ENCODE results near the gene UBTF.

DNA sequence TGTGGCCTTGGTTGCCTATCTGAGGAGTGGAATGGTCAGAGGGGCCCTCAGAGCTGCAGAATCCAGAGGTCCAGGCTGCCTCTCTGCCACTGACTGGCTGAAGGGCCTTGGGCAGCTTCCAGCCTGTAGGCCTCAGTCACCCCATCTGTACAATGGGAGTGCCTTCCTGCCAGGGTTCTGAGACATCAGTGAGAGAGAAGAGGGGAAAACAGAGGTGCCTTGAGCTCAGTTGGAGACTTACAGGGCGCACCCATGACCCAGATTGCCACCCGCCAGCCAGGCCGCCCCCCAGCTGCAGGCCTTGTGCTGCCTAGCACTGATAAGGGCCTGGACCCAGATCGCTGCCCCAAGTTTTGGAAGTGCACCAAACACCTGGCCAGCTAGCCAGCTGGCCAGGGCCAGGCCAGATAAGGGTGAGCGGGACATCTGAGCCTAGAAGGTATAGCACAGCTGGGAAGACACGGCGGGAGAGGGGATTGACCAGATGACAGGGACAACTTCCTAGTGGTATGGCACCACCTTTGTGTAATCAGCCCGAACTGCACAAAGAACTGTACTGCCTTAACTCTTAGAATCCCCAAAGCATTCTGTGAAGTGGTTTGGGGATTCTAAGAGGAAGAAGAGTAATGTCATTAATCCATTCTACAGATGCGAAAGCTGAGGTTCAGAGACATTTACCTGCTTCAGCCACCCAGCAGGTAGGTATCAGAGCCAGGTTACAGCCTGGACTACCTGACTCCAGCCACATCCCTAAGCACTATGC is 47.1 kb upstream of the UBTF start:
- TF ChIP-seq RAD21 (IDR thresholded peaks at IDR 0.05; ENCODE audit: low read depth) (0 out of 2 replicates have a peak, but pooled peaks have one; percentile 5), CEBPB (IDR thresholded peaks at IDR 0.05) (no peak), YY1 (IDR thresholded peaks at IDR 0.05; ENCODE audit: low read depth) (no peak), EGR1 (IDR thresholded peaks at IDR 0.05) (no peak), NFIC (IDR thresholded peaks at IDR 0.05) (no peak), TCF12 (IDR thresholded peaks at IDR 0.05; ENCODE audit: low read depth) (no peak), FOXM1 (IDR thresholded peaks at IDR 0.05; ENCODE audit: borderline replicate concordance, low read depth) (no peak)
- TF ChIP-seq, protein P1, sequence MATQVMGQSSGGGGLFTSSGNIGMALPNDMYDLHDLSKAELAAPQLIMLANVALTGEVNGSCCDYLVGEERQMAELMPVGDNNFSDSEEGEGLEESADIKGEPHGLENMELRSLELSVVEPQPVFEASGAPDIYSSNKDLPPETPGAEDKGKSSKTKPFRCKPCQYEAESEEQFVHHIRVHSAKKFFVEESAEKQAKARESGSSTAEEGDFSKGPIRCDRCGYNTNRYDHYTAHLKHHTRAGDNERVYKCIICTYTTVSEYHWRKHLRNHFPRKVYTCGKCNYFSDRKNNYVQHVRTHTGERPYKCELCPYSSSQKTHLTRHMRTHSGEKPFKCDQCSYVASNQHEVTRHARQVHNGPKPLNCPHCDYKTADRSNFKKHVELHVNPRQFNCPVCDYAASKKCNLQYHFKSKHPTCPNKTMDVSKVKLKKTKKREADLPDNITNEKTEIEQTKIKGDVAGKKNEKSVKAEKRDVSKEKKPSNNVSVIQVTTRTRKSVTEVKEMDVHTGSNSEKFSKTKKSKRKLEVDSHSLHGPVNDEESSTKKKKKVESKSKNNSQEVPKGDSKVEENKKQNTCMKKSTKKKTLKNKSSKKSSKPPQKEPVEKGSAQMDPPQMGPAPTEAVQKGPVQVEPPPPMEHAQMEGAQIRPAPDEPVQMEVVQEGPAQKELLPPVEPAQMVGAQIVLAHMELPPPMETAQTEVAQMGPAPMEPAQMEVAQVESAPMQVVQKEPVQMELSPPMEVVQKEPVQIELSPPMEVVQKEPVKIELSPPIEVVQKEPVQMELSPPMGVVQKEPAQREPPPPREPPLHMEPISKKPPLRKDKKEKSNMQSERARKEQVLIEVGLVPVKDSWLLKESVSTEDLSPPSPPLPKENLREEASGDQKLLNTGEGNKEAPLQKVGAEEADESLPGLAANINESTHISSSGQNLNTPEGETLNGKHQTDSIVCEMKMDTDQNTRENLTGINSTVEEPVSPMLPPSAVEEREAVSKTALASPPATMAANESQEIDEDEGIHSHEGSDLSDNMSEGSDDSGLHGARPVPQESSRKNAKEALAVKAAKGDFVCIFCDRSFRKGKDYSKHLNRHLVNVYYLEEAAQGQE (IDR thresholded peaks at IDR 0.05; ENCODE audit: low read depth), result no peak
- TF ChIP-seq, protein P2, sequence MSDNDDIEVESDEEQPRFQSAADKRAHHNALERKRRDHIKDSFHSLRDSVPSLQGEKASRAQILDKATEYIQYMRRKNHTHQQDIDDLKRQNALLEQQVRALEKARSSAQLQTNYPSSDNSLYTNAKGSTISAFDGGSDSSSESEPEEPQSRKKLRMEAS (IDR thresholded peaks at IDR 0.05), result no peak

All from Ishikawa (cell line).